IMR-90 (cell line): Measurements from ENCODE around the gene PTPRN2. TPM values are rescaled to one million over a fixed set of nuclear protein-coding genes. Genes with fewer than 3 reads are reported as not detected.

Experiments used
- ATAC-seq: fragments of 200-7000 bp; cut with Tn5 transposase; 2 replicates; pipeline ENCODE4 v1.9.1; 2020; ENCODE audit warnings: low read depth, mild to moderate bottlenecking, moderate library complexity
- BruUV-seq: library from RNA; stranded (reverse); fragments of 400-500 nt; replicated peaks from 2 replicates; lab custom pipeline; 2021; lab: Mats Ljungman, UMichigan
- CTCF ChIA-PET: fragments of 300-600 bp; formaldehyde crosslinking; extraction: SDS; loops from one replicate; lab custom pipeline; 2021; ENCODE audit warnings: antibody characterized with exemption; lab: Yijun Ruan, JAX
- POLR2A ChIA-PET: fragments of 300-600 bp; sonication (Branson Sonifier 250); formaldehyde crosslinking; loops from one replicate; lab custom pipeline; 2022; ENCODE audit warnings: antibody characterized with exemption; ENCODE audit not compliant: unreplicated experiment; lab: Charles Lee
- DNase-seq: peaks from one replicate; pipeline ENCODE4 v3.0.0; 2013
- H2AFZ ChIP-seq: replicated peaks from 2 replicates; pipeline ENCODE3; 2013; ENCODE audit warnings: low read length, mild to moderate bottlenecking; ENCODE audit not compliant: poor library complexity
- H2AK5ac ChIP-seq: 2 replicates; pipeline ENCODE4 v1.6.1; 2013; ENCODE audit warnings: low read depth, low read length, inconsistent platforms
- H2AK9ac ChIP-seq: replicated peaks from 2 replicates; pipeline ENCODE3; 2013; ENCODE audit warnings: mild to moderate bottlenecking, low read depth, low read length, moderate library complexity; ENCODE audit not compliant: poor library complexity
- H2BK120ac ChIP-seq: 2 replicates; pipeline ENCODE4 v1.6.1; 2013; ENCODE audit warnings: low read depth, low read length, inconsistent platforms
- H2BK15ac ChIP-seq: 3 replicates; pipeline ENCODE4 v1.6.1; 2013; ENCODE audit warnings: low read depth, low read length, inconsistent platforms
- H2BK20ac ChIP-seq: 2 replicates; pipeline ENCODE4 v1.6.1; 2013; ENCODE audit warnings: low read depth, mild to moderate bottlenecking, inconsistent platforms, low read length, moderate library complexity
- H2BK5ac ChIP-seq: 2 replicates; pipeline ENCODE4 v1.6.1; 2013; ENCODE audit warnings: mild to moderate bottlenecking, low read depth, low read length, inconsistent platforms; ENCODE audit not compliant: poor library complexity, severe bottlenecking
- H3K14ac ChIP-seq: replicated peaks from 2 replicates; pipeline ENCODE4 v1.6.1; 2013; ENCODE audit warnings: low read depth, low read length, inconsistent platforms
- H3K18ac ChIP-seq: 2 replicates; pipeline ENCODE4 v1.6.1; 2013; ENCODE audit warnings: low read depth, low read length, control low read depth
- H3K23ac ChIP-seq: 2 replicates; pipeline ENCODE4 v1.6.1; 2013; ENCODE audit warnings: low read depth, low read length, inconsistent platforms
- H3K27ac ChIP-seq: 2 replicates; pipeline ENCODE4 v1.5.1; 2013; ENCODE audit warnings: mild to moderate bottlenecking, control low read depth, low read length; ENCODE audit not compliant: insufficient read depth
- H3K27me3 ChIP-seq: 2 replicates; pipeline ENCODE4 v1.6.1; 2013; ENCODE audit warnings: low read length; ENCODE audit not compliant: control insufficient read depth, insufficient read depth
- H3K36me3 ChIP-seq: 2 replicates; pipeline ENCODE4 v1.6.1; 2013; ENCODE audit warnings: low read length, mixed read lengths; ENCODE audit not compliant: control insufficient read depth, insufficient read depth
- H3K4ac ChIP-seq: 2 replicates; pipeline ENCODE4 v1.6.1; 2013; ENCODE audit warnings: low read depth, low read length, inconsistent platforms
- H3K4me1 ChIP-seq: 2 replicates; pipeline ENCODE4 v1.6.1; 2013; ENCODE audit warnings: low read length, mixed read lengths; ENCODE audit not compliant: control insufficient read depth, insufficient read depth
- H3K4me2 ChIP-seq: 2 replicates; pipeline ENCODE4 v1.6.1; 2013; ENCODE audit warnings: low read depth, mild to moderate bottlenecking, control low read depth, low read length, moderate library complexity
- H3K4me3 ChIP-seq: 2 replicates; pipeline ENCODE4 v1.5.1; 2013; ENCODE audit warnings: low read depth, mild to moderate bottlenecking, control low read depth, low read length, moderate library complexity; ENCODE audit not compliant: insufficient read depth
- H3K56ac ChIP-seq: 2 replicates; pipeline ENCODE4 v1.6.1; 2013; ENCODE audit warnings: low read length, inconsistent platforms; ENCODE audit not compliant: insufficient read depth; ENCODE audit errors: extremely low read depth
- H3K79me1 ChIP-seq, 2 experiments: 2 replicates each; pipeline ENCODE4 v1.6.1; 2013; ENCODE audit warnings: low read length in 2 of 2, inconsistent platforms in 1 of 2, low read depth in 1 of 2
- H3K9ac ChIP-seq: 2 replicates; pipeline ENCODE4 v1.6.1; 2013; ENCODE audit warnings: low read depth, low read length, control low read depth
- H3K9me1 ChIP-seq: 2 replicates; pipeline ENCODE4 v1.6.1; 2013; ENCODE audit warnings: low read length, inconsistent platforms; ENCODE audit not compliant: insufficient read depth
- H3K9me3 ChIP-seq: 2 replicates; pipeline ENCODE4 v1.6.1; 2013; ENCODE audit warnings: low read length; ENCODE audit not compliant: control insufficient read depth, insufficient read depth
- H4K20me1 ChIP-seq: 2 replicates; pipeline ENCODE4 v1.6.1; 2013; ENCODE audit warnings: low read length, inconsistent platforms; ENCODE audit not compliant: insufficient read depth
- H4K5ac ChIP-seq: 2 replicates; pipeline ENCODE4 v1.6.1; 2013; ENCODE audit warnings: mild to moderate bottlenecking, low read depth, low read length, control low read depth
- H4K8ac ChIP-seq, 2 experiments: 2 replicates each; pipeline ENCODE4 v1.6.1; 2013; ENCODE audit warnings: low read depth in 2 of 2, low read length in 2 of 2, control low read depth in 1 of 2, inconsistent platforms in 1 of 2
- H4K91ac ChIP-seq: 2 replicates; pipeline ENCODE4 v1.6.1; 2013; ENCODE audit warnings: low read depth, low read length, inconsistent platforms; ENCODE audit not compliant: insufficient read depth
- CEBPB ChIP-seq: IDR thresholded peaks from 2 replicates; pipeline ENCODE4 v1.6.1; 2012; ENCODE audit warnings: low read depth, low read length, improper control_type of control experiment
- CHD1 ChIP-seq: IDR thresholded peaks from 2 replicates; pipeline ENCODE4 v1.6.1; 2012; ENCODE audit warnings: low read depth, low read length, improper control_type of control experiment
- ELK1 ChIP-seq: fragments of 150-350 bp; IDR thresholded peaks from 2 replicates; pipeline ENCODE4 v1.6.1; 2016; ENCODE audit warnings: low read depth, mild to moderate bottlenecking, low read length, moderate library complexity, borderline replicate concordance
- FOS ChIP-seq: fragments of 150-350 bp; IDR thresholded peaks from 2 replicates; pipeline ENCODE4 v1.6.1; 2016; ENCODE audit warnings: low read depth, low read length
- MAFK ChIP-seq: IDR thresholded peaks from 2 replicates; pipeline ENCODE4 v1.6.1; 2012; ENCODE audit warnings: low read depth, low read length, improper control_type of control experiment
- NFE2L2 ChIP-seq: fragments of 150-350 bp; IDR thresholded peaks from 2 replicates; pipeline ENCODE4 v1.6.1; 2016; ENCODE audit warnings: low read depth, mild to moderate bottlenecking, low read length
- POLR2A ChIP-seq: IDR thresholded peaks from 2 replicates; pipeline ENCODE4 v1.6.1; 2012; ENCODE audit warnings: mild to moderate bottlenecking, low read depth, low read length
- RAD21 ChIP-seq: IDR thresholded peaks from 2 replicates; pipeline ENCODE4 v1.6.1; 2012; ENCODE audit warnings: low read length, improper control_type of control experiment
- RFX5 ChIP-seq: IDR thresholded peaks from 2 replicates; pipeline ENCODE4 v1.8.0; 2012; ENCODE audit warnings: low read depth, mild to moderate bottlenecking, low read length, moderate library complexity
- SMC3 ChIP-seq: fragments of 150-350 bp; IDR thresholded peaks from 2 replicates; pipeline ENCODE4 v1.6.1; 2016; ENCODE audit warnings: low read depth, mild to moderate bottlenecking, antibody characterized with exemption, low read length, moderate library complexity
- WGBS, 2 experiments: methylation state at CpG; one replicate each; pipeline versions ENCODE4 v1.1.5 to v1.1.7; 2013; ENCODE audit warnings: missing lambda C conversion rate in 2 of 2; ENCODE audit not compliant: insufficient read length in 1 of 2; ENCODE audit errors: extremely low coverage in 2 of 2; 5-methylcytosine and 5-hydroxymethylcytosine counted together
- dilution Hi-C: fragments of 300-500 bp; cut with HindIII; formaldehyde crosslinking; loops from one replicate; pipeline ENCODE4 v1.14.3; 2018; ENCODE audit warnings: low sequenced_read_pairs; ENCODE audit not compliant: unreplicated experiment
- in situ Hi-C: fragments of 300-500 bp; cut with MboI; formaldehyde crosslinking; loops from 3 replicates; pipeline ENCODE4 v1.14.3; 2019; ENCODE audit warnings: low sequenced_read_pairs, inconsistent platforms, mixed read lengths
- intact Hi-C: fragments of 100-400 bp; cut with micrococcal nuclease; formaldehyde crosslinking; loops from 2 replicates; pipeline ENCODE4 v1.10.0; 2022
- polyA plus RNA-seq, 3 experiments: library from polyadenylated mRNA; depleted of rRNA; stranded (reverse); fragments of >200 nt; gene quantifications; 2 replicates each; pipeline ENCODE4 v1.2.3, GENCODE V29; 2012; ENCODE audit warnings: low replicate concordance in 1 of 3
- total RNA-seq: library from RNA; depleted of rRNA; stranded (reverse); fragments of >200 nt; gene quantifications from 2 replicates; pipeline ENCODE4 v1.2.3, GENCODE V29; 2012
- TF ChIP-seq, protein P1 (sequence below): fragments of 150-350 bp; IDR thresholded peaks from 2 replicates; pipeline ENCODE4 v1.6.1; 2017; ENCODE audit warnings: mild to moderate bottlenecking, antibody characterized with exemption, low read length, low read depth

Gene PTPRN2
- total and polyA plus RNA-seq, 2 of the 4 experiments (the other 2 are of a cell fraction): 0.03 TPM; not detected in 1

DNA sequence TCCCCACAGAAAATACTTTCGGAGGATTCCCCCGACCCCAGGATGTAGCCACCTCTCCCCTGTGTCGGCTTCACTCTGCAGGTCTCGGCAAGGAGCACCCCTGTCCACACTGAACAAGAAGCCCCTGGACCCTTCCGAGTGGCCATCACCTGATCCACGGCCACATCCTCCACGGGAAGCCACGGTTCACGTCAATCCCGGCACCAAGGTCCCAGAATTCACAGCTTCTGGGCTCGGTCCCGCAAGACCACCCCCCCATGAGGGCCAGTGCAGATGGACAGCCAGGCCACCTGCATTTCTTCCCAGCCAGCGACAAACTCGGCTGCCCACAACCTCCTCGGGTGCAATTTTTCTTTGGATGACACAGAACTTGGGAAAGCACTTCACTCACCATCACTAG is 199.6 kb downstream of the PTPRN2 start:
- TF ChIP-seq RAD21 (no peak), FOS (no peak), CEBPB (no peak), MAFK (no peak), RFX5 (no peak), ELK1 (no peak), POLR2A (no peak), SMC3 (no peak), CHD1 (no peak), NFE2L2 (no peak)
- TF ChIP-seq, protein P1, sequence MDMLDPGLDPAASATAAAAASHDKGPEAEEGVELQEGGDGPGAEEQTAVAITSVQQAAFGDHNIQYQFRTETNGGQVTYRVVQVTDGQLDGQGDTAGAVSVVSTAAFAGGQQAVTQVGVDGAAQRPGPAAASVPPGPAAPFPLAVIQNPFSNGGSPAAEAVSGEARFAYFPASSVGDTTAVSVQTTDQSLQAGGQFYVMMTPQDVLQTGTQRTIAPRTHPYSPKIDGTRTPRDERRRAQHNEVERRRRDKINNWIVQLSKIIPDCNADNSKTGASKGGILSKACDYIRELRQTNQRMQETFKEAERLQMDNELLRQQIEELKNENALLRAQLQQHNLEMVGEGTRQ: no peak
- no peak overlapping the region for H3K18ac ChIP-seq
- H3K56ac ChIP-seq: no peak overlapping the region
- in situ Hi-C loops (no loop called here), intact Hi-C loops (no loop called here), dilution Hi-C loops (no loop called here)
- H4K8ac ChIP-seq: no peak overlapping the region
- no peak overlapping the region for H3K27ac ChIP-seq
- no peaks in the 10 kb centered on the region for H3K27me3 ChIP-seq
- CTCF ChIA-PET: no interaction called here
- POLR2A ChIA-PET: no interaction called here
- no peak overlapping the region for H3K9ac ChIP-seq
- no peak overlapping the region for H2BK15ac ChIP-seq
- H3K4me2 ChIP-seq: no peak overlapping the region
- H4K91ac ChIP-seq: no peak overlapping the region
- H2AK9ac ChIP-seq: no peak overlapping the region
- H2BK5ac ChIP-seq: no peak overlapping the region
- DNase-seq (no peak), ATAC-seq (no peak)
- no peak overlapping the region for H2BK20ac ChIP-seq
- H2AK5ac ChIP-seq: no peak overlapping the region
- no peak overlapping the region for H3K23ac ChIP-seq
- no TSS peak for BruUV-seq
- no peak overlapping the region for H3K4me3 ChIP-seq
- H3K9me3 ChIP-seq: peaks cover 57% of the 10 kb centered on the region
- H4K20me1 ChIP-seq: no peaks in the 10 kb centered on the region
- H2AFZ ChIP-seq: no peak overlapping the region
- no peak overlapping the region for H3K14ac ChIP-seq
- H4K5ac ChIP-seq: no peak overlapping the region
- H2BK120ac ChIP-seq: no peak overlapping the region
- no peaks in the 10 kb centered on the region for H3K9me1 ChIP-seq
- no peaks in the 10 kb centered on the region for H3K36me3 ChIP-seq
- no peaks in the 10 kb centered on the region for H3K4me1 ChIP-seq
- H3K4ac ChIP-seq: no peak overlapping the region
- 71% methylated on average over 9 of the region's 15 CpGs; no CpG with 5 or more reads in 1 of the 2 experiments for WGBS, 2 experiments
- no peaks in the 10 kb centered on the region for H3K79me1 ChIP-seq
